Activated naive CD4-positive, alpha-beta T cell (primary cell): ENCODE data around the gene TNFRSF19.
"Not testable (repeated sequence)": the region's sequence is repeated elsewhere in the genome, so short reads cannot be mapped to it uniquely, and the experiment has no call there.

Source experiments
- DNase-seq, 4 experiments: peaks; one replicate each; lab custom pipeline; 2025; lab: John Stamatoyannopoulos, UW

TNFRSF19 gene

GRCh38 chr13:23655321-23655720 is 85.1 kb downstream of the TNFRSF19 start:
- no peak for DNase-seq

- DNase-seq: no peak
Measured at GRCh38 chr13:23656637-23657371, 86.6 kb downstream of the TNFRSF19 start.

- DNase-seq: no peak
Measured at GRCh38 chr13:23658929-23659541, 88.8 kb downstream of the TNFRSF19 start.

- DNase-seq: no peak
Measured at GRCh38 chr13:23660249-23660648, 90.0 kb downstream of the TNFRSF19 start.

- no peak for DNase-seq
Measured at GRCh38 chr13:23666582-23666981, 96.4 kb downstream of the TNFRSF19 start.

- DNase-seq: no peak
Measured at GRCh38 chr13:23667750-23668149, 97.5 kb downstream of the TNFRSF19 start.

- DNase-seq: no peak
Measured at GRCh38 chr13:23668562-23668961, 98.3 kb downstream of the TNFRSF19 start.

- no peak for DNase-seq
Measured at GRCh38 chr13:23670793-23671192, 100.6 kb downstream of the TNFRSF19 start.

- DNase-seq: no peak
Measured at GRCh38 chr13:23671377-23671776, 101.2 kb downstream of the TNFRSF19 start.

- DNase-seq: no peak
Measured at GRCh38 chr13:23671897-23672296, 101.7 kb downstream of the TNFRSF19 start.

GRCh38 chr13:23672616-23673015 is 102.4 kb downstream of the TNFRSF19 start:
- DNase-seq: no peak

GRCh38 chr13:23673354-23673753 is 103.1 kb downstream of the TNFRSF19 start:
- no peak for DNase-seq

- no peak for DNase-seq
Measured at GRCh38 chr13:23673867-23674605, 103.8 kb downstream of the TNFRSF19 start.

GRCh38 chr13:23674795-23675640 is 104.8 kb downstream of the TNFRSF19 start:
- DNase-seq: no peak

- DNase-seq: not testable (repeated sequence)
Measured at GRCh38 chr13:23677679-23678288, 107.6 kb downstream of the TNFRSF19 start.

GRCh38 chr13:23678795-23679194 is 108.6 kb downstream of the TNFRSF19 start:
- DNase-seq: no peak

- no peak for DNase-seq
Measured at GRCh38 chr13:23679220-23679619, 109.0 kb downstream of the TNFRSF19 start.

- DNase-seq: no peak
Measured at GRCh38 chr13:23680845-23681669, 110.8 kb downstream of the TNFRSF19 start.

- DNase-seq: no peak
Measured at GRCh38 chr13:23683084-23683483, 112.9 kb downstream of the TNFRSF19 start.

GRCh38 chr13:23684647-23685046 is 114.4 kb downstream of the TNFRSF19 start:
- no peak for DNase-seq

GRCh38 chr13:23685416-23685815 is 115.2 kb downstream of the TNFRSF19 start:
- DNase-seq: no peak
